ENCODE results near the gene HYAL4.
"Not testable (repeated sequence)": the region's sequence is repeated elsewhere in the genome, so short reads cannot be mapped to it uniquely, and the experiment has no call there.

Gene HYAL4

DNA sequence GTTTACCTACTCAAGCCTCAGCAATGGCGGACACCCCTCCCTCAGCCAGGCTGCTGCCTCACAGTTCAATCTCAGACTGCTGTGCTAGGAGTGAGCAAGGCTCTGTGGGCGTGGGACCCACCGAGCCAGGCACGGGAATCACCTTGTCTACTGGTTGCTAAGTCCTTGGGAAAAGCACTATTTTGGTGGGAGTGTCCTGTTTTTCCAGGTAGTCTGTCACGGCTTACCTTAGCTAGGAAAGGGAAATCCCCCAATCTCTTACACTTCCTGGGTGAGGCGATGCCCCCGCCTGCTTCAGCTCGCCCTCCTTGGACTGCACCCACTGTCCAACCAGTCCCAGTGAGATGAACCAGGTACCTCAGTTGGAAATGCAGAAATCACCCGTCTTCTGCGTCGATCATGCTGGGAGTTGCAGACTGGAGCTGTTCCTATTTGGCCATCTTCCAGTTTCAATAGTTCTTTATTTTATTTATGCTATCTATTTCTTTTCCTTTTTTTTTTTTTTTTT is at the start of gene HYAL4:
HYAL4 (plus strand) TSS at position 458 of the 508 bp plus-strand sequence. CDS start 23,105 bp downstream, outside the sequence.
- DNase-seq = no peak

GRCh38 chr7:123795917-123796316 is 49.1 kb upstream of the HYAL4 start:
- no peak for DNase-seq

GRCh38 chr7:123796568-123796967 is 48.4 kb upstream of the HYAL4 start:
- no peak for DNase-seq

DNA sequence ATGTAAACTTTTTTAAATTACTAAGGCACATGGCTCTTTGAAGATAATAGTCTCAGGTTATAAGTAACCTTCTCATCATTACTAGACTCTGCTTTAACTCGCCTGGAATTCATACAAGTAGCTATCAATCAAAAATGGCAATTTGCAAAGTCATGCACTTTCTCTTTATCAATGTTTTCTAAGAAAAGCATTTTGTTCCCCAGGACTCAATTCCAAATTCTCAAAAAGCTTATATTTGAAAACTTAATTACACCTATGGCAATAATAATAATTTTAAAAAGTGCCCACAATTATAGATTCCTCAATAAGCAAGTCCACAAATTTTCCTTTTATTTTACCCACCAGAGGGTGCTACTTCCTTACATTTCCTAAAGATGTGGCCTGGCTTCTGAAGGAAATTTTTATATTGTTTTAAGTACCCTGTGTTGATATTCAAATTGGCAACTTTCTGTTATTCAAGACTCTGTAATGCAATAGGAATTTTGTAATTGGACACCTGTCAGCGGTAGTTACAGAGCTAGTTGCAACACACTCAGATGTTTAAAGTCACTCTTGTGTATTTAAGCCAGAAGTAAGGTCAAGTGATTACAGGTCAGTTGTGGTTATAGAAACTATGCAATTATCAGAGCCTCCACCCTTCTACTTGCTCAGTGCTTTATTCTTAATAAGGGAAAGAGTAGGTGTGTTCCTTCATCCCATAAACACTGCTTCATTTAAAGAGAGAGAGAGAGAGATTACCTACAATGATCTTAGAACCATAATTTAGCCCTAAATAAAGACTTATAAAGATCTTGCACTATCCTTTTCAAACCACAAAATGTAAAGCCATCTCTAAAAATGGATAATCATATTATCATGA is 47.1 kb upstream of the HYAL4 start:
- DNase-seq = no peak

- no peak for DNase-seq
These were observed 46.3 kb upstream of the HYAL4 start for GRCh38 chr7:123798532-123799188.

DNA sequence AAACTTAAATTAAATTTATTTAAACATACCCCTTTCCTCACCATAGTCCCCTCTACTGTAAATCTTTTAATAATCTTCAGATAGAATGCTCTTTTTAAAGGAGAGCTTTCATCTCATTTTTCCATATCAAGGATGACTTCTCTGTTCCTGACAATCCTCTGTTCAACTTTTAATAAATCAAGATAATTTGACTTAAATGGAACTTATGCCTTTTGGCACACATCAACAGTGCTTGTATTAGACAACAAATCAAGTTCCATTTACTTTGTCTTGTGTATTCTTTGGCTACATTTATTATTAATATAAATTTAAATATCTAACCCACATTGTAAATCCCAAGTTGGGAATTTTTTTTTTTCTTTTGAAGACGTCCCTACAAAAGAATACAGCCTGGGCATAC is 42.7 kb upstream of the HYAL4 start:
- DNase-seq = no peak

GRCh38 chr7:123805287-123805686 is 39.7 kb upstream of the HYAL4 start:
- DNase-seq = no peak

- DNase-seq = no peak
These were observed 35.5 kb upstream of the HYAL4 start for GRCh38 chr7:123809471-123809870.

DNA sequence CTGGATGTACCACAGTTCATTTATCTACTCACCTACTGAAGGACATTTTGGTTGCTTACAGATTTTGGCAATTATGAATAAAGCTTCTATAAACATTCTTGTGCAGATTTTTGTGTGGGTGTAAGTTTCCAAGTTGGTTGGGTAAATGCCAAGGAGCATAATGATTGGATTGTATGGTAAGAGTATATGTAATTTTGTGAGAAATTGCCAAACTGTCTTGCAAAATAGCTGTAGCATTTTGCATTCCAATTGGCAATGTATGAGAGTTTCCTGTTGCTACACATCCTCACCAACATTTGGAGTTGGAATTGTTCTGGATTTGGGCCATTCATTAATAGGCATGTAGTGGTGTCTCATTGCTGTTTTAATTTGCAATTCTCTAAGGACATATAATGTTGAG is 33.9 kb upstream of the HYAL4 start:
- no peak for DNase-seq

GRCh38 chr7:123816916-123817315 is 28.1 kb upstream of the HYAL4 start:
- DNase-seq = no peak

- DNase-seq = no peak
These were observed 26.0 kb upstream of the HYAL4 start for GRCh38 chr7:123819001-123819400.

DNA sequence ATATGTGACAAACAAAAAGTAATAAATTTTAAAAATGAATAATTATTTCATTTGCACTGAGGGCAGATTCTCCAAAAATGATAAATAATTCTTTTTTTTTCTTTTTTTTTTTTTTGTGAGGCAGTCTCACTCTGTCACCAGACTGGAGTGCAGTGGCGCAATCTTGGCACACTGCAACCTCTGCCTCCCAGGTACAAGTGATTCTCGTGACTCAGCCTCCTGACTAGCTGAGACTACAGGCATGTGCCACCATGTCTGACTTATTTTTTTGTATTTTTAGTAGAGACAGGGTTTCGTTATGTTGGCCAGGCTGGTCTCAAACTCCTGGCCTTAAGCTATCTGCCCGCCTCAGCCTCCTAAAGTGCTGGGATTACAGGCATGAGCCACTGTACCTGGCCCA is 25.2 kb upstream of the HYAL4 start:
- not testable (repeated sequence) for DNase-seq

GRCh38 chr7:123820864-123821263 is 24.1 kb upstream of the HYAL4 start:
- no peak for DNase-seq

GRCh38 chr7:123821320-123821719 is 23.6 kb upstream of the HYAL4 start:
- DNase-seq = no peak

DNA sequence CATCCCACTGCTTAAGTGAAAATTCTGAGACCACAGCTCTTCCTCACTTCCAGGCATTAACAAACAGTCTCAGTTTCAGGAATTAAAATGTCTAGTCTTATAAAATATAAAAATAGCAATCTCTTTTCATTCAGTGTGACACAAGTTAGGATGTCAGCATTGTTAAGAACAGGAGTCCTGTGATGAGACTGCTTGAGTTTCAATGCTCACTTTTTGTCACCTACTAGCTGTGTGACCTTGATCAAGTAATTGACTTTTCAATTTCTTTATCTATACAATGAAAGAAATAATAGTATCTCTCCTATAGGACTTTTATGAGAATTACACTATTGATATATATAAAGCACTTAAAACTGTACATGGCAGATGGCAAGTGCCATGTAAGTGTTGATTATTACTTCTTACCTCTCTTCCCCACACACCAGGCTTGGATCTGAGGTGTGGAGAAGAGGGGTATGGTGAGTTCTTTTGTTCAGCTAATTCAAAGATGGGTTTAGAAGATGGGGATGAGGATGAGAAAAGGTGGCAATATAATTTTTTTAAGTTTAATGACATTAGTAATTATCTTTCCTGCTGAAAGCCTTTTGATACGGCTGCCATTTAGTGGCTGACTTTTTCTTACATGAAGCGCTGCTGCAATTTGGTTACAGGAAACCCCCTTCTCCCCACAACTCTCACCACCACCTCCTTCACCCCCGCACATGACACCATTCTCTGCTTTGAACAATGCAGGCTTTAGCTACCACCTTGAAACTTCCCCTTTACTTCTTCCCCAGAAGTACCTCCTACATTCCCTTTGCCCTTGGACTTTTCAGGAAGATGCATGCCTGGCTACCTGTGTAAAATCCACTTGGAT is 20.8 kb upstream of the HYAL4 start:
- DNase-seq = no peak

DNA sequence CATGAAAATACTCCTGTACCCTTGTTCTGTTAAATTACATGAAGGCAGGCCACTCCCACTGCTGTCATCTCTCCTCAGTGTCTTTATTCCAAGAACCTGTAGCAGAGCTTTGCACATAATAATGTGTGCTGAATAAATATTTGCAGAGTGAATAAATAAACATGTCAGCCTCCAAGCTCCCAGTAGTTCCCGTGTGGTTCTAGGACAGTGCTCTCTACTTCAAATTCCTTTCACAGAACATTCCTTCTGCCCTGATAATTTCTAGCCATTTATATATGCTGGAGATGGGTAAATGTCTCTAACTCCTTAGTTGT is 20.3 kb upstream of the HYAL4 start:
- no peak for DNase-seq

DNA sequence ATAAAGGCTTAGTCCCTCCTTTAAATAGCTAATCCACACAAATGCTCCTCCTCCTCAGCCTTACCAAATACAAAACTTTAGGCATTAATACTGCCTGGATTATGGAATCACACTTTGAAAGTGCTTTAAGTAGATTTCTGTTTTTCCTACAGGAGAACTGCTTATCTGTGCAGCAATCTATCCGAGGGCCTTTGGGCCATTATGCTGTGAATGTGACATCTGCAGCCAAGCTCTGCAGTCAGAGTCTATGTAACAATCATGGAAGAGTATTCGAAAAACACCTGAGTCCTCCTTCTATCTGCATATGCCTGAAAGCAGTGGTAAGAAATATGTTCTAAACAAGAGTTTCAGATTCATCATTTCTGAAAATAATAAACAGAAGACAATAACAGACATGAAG is 16.2 kb upstream of the HYAL4 start:
- no peak for DNase-seq

- no peak for DNase-seq
These were observed 8.3 kb upstream of the HYAL4 start for GRCh38 chr7:123836656-123837055.

GRCh38 chr7:123839106-123839505 is 5.9 kb upstream of the HYAL4 start:
- not testable (repeated sequence) for DNase-seq

DNA sequence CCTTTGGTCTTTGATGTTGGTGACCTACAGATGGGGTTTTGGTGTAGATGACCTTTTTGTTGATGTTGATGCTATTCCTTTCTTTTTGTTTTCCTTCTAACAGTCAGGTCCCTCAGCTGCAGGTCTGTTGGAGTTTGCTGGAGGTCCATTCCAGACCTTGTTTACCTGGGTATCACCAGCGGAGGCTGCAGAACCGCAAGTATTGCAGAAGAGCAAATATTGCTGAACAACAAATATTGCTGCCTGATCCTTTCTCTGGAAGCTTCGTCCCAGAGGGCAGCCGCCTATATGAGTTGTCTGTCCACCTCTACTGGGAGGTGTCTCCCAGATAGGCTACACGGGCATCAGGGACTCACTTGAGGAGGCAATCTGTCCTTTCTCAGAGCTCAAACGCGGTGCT is 827 bp upstream of the HYAL4 start:
- DNase-seq = not testable (repeated sequence)

- no peak for DNase-seq
These were observed 851 bp downstream of the HYAL4 start for GRCh38 chr7:123845823-123846216.

DNA sequence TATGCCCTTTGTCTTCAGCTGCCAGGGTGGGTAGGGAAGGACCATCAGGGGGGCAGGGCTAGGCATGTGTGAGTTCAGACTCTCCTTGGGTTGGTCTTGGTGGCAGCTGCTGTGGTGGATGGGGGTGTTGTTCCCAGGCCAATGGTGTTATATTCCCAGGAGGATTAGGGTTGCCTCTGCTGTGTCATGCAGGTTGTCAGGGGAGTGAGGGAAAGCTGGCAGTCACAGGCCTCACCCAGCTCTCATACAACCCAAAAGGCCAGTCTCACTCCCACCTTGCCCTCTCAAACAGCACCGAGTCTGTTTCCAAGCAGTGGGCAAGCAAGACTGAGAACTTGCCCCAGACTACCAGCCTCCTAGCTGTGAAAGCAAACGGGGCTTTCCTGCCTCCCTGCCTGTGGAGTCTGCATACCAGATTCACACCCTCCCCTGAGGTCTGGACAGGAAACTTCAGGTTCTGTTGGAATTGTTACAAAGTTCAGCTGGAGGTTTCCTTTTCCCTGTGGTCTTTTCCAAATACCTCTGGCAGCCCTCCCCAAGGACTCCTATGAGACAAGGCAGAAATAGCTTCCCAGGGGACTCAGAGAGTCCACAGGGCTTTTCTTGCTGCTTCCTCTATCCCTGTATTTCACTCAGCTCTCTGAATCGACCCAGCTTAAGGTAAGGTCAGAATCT is 1.4 kb downstream of the HYAL4 start:
- no peak for DNase-seq

GRCh38 chr7:123847868-123848267 is 2.9 kb downstream of the HYAL4 start:
- no peak for DNase-seq

All from activated CD8-positive, alpha-beta memory T cell treated with anti-CD3 and anti-CD28 coated beads, Interleukin-2, amount 50 U/mL, for 4 hours (primary cell).